ENCODE measurements around the gene OR9A4. TPM values are rescaled to one million over a fixed set of nuclear protein-coding genes. Genes with fewer than 3 reads are reported as not detected.

The OR9A4 gene, protein sequence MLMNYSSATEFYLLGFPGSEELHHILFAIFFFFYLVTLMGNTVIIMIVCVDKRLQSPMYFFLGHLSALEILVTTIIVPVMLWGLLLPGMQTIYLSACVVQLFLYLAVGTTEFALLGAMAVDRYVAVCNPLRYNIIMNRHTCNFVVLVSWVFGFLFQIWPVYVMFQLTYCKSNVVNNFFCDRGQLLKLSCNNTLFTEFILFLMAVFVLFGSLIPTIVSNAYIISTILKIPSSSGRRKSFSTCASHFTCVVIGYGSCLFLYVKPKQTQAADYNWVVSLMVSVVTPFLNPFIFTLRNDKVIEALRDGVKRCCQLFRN
- total RNA-seq: not detected in 2 replicates

DNA sequence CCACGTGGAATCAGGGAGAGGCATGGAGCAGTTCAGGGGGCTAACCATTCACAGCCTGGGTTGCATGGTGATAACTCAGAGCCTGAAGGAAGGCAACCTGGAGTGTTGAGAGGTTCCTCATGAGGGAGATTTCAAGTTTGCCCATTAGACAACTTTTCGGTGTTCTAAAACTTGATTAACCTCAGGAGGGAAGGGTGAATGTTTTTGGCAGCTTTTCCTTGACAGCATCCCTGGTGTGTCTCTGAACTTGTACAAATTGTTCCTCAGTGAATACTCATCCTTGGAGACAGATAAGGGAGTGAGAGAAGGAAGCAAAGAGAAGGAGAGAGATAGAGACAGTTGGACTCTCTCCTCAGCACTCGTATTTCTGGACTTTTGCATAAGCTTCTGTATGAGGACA is at the start of gene OR9A4:
Gene OR9A4 (plus strand): TSS at position 301 of the 400 bp plus-strand sequence. CDS start 2,477 bp downstream, outside the sequence.

GRCh38 chr7:141946796-141947195 is 30.6 kb downstream of the OR9A4 start, which contains the start of gene CLEC5A:
CLEC5A (minus strand) TSS chr7:141946974; CDS start chr7:141946292, 682 bp downstream.

Other genes with a start within 250 kb of the OR9A4 start
- 6.8 and 7.7 TPM in 2 replicates for gene DENND11, start 214.2 kb upstream of the OR9A4 start, total RNA-seq
- 0.33 TPM in 1 of 2 replicates, not detected in the other for gene WEE2, start 208.0 kb upstream of the OR9A4 start, total RNA-seq
- gene SSBP1, start 178.0 kb upstream of the OR9A4 start, total RNA-seq: 86.5 and 212 TPM in 2 replicates
- gene TAS2R3, start 152.3 kb upstream of the OR9A4 start, total RNA-seq: 1.3 and 1.8 TPM in 2 replicates
- 0.58 and 1.7 TPM in 2 replicates for gene TAS2R4, start 139.7 kb upstream of the OR9A4 start, total RNA-seq
- 0.73 and 1.7 TPM in 2 replicates for gene TAS2R5, start 126.2 kb upstream of the OR9A4 start, total RNA-seq
- not detected in 2 replicates for gene PRSS37, start 74.9 kb upstream of the OR9A4 start, total RNA-seq
- gene CLEC5A, start 30.6 kb downstream of the OR9A4 start, total RNA-seq: not detected in 2 replicates
- not detected in 2 replicates for gene TAS2R38, start 57.4 kb downstream of the OR9A4 start, total RNA-seq
- not detected in 2 replicates for gene MGAM, start 79.5 kb downstream of the OR9A4 start, total RNA-seq
- not detected in 2 replicates for gene MGAM2, start 195.3 kb downstream of the OR9A4 start, total RNA-seq